NCI-H524 (cell line): ENCODE results near the gene KCNAB2.
"Not testable (repeated sequence)": the region's sequence is repeated elsewhere in the genome, so short reads cannot be mapped to it uniquely, and the experiment has no call there.

Experiments
- DNase-seq, 2 experiments: peaks; one replicate each; lab custom pipeline; 2025; lab: John Stamatoyannopoulos, UW

Gene KCNAB2

DNA sequence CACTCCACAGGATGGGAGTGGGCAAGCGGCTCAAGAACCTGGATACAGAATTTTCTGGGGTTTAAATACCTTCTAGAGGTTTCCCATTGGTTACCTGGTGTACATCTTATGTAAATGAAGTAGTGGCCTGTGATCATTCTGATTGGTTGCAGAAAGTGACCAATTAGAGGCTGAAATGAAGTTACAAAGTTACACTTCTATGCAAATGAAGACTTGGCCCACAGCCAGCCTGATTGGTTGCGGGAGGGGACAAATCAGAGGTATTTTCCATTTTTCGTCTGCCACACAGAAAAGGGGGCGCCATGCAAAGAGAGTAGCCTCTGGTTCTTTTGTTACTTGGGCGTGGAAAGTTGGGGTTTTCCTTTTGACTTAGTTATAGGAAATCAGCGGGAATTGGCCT is 8.9 kb downstream of the KCNAB2 start:
- DNase-seq, result no peak

DNA sequence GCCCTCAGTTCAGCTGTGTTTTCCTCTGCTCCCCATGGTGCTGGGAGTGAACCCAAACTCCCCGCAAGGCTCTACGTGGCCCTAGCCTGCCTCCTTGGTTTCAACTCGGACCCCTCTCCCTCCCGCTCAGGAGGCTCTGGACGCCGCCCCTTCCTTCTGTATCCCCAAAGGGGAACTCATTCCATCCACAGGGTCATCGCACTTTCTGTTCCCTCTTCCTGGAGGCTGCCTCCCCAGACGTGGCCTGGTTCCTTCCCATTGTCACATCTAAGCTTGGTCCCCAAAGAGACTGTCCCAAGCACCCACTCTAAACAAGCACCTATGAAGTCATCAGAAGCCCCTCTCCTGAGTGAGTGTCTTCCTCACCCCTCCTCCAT is 10.9 kb downstream of the KCNAB2 start:
- DNase-seq, result no peak

GRCh38 chr1:6057170-6057845 is 11.6 kb downstream of the KCNAB2 start:
- DNase-seq, result no peak

DNA sequence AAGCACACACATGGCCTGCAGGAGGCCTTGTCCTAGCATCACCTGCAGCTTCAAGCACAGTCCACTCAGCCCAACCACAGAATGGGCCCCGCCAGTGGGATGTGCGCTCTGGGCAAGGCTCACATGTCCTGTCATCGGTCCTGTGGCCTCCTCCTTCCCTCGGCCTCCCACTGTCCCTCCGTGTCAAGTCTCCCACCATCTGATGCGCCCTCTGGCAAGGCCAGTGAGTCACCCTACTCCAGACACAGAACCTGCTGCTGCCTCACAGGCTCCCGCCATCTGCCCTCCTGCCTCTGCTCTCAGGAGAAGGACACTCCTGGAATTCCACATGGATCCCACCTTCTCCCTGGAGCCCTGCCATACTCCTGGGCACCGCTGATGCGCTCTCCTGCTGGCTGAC is 14.2 kb downstream of the KCNAB2 start:
- peak in 1 of 2 experiments; percentile 43 for DNase-seq

- DNase-seq, result no peak
These were observed 17.0 kb downstream of the KCNAB2 start for GRCh38 chr1:6062670-6063069.

DNA sequence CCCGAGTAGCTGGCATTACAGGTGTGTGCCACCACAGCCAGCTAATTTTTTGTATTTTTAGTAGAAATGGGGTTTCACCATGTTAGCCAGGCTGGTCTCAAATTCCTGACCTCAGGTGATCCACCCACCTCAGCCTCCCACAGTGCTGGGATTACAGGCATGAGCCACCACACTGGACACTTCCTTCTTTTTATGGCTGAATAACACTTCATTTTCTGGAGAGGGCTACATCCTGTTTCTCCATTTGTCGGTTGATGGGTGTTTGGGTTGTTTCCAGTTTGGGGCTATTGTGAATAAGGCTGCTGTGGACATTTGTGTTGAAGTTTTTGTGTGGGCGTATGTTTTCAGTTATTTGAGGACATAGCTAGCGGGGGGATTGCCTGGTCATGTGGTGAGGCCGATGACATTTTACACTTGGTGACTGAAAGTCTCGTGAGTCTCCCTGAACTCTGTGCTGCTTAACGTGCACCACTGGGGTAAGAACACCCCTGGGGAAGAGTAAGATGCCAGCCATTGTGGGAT is 17.9 kb downstream of the KCNAB2 start:
- DNase-seq, result not testable (repeated sequence)

GRCh38 chr1:6065093-6065858 is 19.6 kb downstream of the KCNAB2 start:
- no peak for DNase-seq

DNA sequence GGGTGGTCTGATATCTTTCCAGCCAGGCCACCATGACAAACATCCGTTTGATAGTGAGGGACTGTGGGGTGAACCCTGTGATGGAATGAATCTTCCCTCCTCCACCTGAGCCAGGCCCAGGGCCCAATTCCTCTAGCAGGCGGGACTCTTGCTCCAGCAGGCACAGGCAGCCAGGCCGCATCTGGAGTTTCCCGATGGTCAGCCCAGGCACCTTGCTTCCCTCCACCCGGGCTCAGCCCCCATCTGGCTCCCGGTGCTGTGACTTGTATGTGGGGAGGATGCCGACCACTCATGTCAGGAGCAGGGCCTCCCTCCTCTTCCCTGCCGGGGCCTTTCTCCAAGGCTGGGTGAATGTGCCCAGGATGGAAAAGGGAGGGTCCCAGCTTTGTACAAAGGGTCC is 21.0 kb downstream of the KCNAB2 start:
- no peak for DNase-seq

GRCh38 chr1:6068073-6068472 is 22.4 kb downstream of the KCNAB2 start:
- no peak for DNase-seq

GRCh38 chr1:6068932-6069331 is 23.2 kb downstream of the KCNAB2 start:
- DNase-seq, result no peak

DNA sequence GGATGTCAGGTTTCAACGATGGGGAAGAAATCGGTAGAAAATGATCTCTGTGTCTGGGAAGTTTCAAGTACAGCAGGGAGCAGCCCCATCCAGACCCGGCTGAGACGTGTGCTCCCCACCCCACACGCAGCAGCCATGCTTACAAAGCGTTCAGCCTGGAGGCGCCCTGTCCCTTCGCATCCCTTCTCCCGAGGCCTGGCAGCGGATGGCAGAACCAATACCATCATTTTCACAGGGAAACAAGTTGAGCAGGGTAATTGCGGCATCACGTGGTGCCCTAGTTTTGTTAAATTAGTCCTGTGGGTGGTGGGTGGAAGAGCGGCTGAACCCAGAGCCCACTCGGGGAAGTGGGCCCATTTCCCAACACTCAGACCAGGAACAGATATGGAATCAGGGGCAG is 23.9 kb downstream of the KCNAB2 start:
- no peak for DNase-seq

GRCh38 chr1:6070450-6070974 is 24.8 kb downstream of the KCNAB2 start:
- no peak for DNase-seq

GRCh38 chr1:6071219-6071618 is 25.5 kb downstream of the KCNAB2 start:
- peak in 1 of 2 experiments; percentile 9 for DNase-seq

GRCh38 chr1:6072774-6073479 is 27.2 kb downstream of the KCNAB2 start:
- DNase-seq, result no peak

DNA sequence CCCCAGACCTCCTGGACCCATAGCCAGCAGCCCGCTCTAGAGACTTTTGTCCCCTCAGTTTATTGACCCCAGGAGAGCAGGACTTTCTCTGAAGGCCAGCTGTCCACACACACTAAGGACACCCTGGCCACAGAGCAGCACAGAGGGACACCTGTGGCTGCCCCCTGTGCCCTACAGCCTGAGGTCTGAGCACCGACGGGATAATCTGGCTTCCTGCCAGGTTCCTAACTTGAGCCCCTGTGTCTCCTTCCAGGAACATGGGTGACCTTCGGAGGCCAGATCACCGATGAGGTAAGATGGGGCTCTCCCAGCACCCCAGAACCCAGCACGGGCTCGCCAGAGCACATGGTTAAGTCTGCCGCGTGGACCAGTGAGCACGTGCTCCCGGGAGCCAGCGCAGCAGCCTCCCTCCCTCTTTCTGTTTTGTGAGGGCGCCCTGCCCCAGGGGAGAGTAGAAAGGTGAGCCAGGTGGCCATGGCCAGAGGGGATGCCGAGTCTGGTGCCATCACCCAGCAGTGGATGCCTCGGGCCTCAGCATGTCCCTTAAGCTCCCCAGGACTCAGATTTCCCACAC is 27.9 kb downstream of the KCNAB2 start:
- DNase-seq, result no peak

DNA sequence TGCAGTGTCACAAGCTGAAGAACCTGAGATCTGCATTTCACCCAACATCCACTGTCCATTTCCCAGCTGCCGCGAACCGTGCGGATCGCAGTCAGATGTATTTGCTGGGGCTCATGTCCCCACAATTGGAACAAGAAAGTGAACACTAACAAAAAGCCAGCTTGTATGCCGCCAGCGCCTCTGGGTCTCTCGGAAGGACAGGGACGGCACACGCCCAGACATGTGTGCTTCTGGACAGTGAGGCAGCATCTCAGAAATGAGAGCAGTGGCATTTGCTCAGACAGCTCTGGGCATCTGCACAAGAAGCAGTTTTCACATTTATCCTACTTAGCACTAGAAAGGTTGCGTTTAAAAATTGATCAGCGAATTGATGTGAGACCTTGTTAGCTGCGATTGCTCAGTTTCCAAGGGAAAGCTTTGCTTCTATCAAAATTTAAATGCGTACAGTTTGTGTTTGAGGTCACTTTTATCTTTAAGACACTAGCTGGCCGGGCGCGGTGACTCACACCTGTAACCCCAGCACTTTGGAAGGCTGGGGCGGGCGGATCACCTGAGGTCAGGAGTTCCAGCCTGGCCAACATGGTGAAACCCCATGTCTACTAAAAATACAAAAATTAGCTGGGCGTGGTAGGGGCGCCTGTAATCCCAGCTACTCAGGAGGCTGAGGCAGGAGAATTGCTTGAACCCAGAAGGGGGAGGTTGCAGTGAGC is 28.7 kb downstream of the KCNAB2 start:
- no peak for DNase-seq

GRCh38 chr1:6075748-6076147 is 30.1 kb downstream of the KCNAB2 start:
- DNase-seq, result no peak

- not testable (repeated sequence) for DNase-seq
These were observed 31.4 kb downstream of the KCNAB2 start for GRCh38 chr1:6077061-6077460.

DNA sequence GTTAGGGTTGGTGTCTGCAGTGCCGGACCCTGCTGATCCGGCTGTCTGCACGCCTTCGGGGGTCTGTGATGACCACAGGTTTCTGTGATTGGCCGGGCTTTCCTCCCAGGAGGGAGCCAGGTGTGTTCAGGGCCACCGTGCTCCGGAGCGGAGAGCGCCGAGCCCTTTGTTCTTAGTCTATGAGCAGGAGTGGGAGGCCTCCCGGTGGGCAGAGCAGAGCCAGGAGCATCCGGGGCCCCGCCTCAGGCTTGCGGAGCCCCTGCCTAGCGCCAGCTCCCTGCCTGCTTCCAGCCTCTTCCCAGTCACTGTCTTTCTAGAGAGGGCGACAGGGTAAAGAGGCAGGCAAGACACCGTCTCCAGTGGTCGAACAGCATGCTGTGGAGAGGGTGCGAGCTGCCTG is 31.8 kb downstream of the KCNAB2 start:
- no peak for DNase-seq

DNA sequence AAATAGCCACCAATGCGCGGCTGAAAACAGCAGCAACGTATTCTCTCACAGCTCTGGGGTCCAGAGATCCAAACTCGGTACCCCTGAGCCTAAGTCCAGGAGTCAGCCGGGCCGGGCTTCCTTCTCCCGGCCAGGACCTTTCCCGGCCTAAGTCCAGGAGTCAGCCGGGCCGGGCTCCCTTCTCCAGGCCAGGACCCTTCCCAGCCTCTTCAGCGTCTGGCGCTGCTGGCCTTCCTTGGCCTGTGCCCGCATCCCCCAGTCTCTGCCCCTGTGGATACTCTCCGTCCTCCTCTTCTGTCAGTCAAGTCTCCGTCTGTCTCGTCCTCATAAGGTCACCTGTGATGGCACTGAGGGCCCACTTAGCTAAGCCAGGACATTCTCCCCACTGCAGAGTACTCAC is 32.2 kb downstream of the KCNAB2 start:
- no peak for DNase-seq

GRCh38 chr1:6080469-6080868 is 34.8 kb downstream of the KCNAB2 start:
- no peak for DNase-seq

GRCh38 chr1:6081901-6082300 is 36.2 kb downstream of the KCNAB2 start:
- DNase-seq, result no peak
